Esophagus muscularis mucosa (tissue), 3 donors: ENCODE data around the gene IGF2R.

Experiments
- POLR2A ChIP-seq: fragments of 450-650 bp; IDR thresholded peaks from one replicate; pipeline ENCODE4 v1.6.1; 2017; ENCODE audit warnings: antibody characterized with exemption, moderate library complexity, mild to moderate bottlenecking, low read depth
- TF ChIP-seq, protein P1 (sequence below), 3 experiments: fragments of 200-600 bp in 2 of 3; fragments of 450-650 bp in 1 of 3; sonication (generic) in 2 of 3; IDR thresholded peaks; one replicate each; pipeline ENCODE4 v1.5.1; 2017 to 2019; ENCODE audit warnings: antibody characterized with exemption in 3 of 3, mild to moderate bottlenecking in 2 of 3, moderate library complexity in 1 of 3

DNA sequence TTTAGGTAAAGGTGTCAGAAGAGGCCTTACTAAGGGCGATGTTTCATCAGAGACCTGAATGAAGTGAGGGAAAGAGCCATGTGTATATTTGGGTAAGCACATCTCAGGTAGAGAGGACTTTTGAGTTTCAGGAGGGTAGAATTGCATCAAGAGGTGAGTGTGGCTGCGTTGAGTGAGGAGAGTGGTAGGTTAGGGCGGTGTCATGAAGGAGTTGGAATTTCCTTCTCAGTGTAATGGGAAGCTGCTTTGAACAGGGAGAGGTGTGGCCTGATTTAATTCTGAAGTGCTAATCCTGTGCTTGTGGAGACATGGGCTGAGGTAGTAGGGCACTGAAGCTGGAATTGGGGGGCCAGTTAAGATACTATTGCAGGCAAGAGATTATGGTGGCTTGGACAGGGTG lies 53.9 kb downstream of the IGF2R start:
- TF ChIP-seq, protein P1, sequence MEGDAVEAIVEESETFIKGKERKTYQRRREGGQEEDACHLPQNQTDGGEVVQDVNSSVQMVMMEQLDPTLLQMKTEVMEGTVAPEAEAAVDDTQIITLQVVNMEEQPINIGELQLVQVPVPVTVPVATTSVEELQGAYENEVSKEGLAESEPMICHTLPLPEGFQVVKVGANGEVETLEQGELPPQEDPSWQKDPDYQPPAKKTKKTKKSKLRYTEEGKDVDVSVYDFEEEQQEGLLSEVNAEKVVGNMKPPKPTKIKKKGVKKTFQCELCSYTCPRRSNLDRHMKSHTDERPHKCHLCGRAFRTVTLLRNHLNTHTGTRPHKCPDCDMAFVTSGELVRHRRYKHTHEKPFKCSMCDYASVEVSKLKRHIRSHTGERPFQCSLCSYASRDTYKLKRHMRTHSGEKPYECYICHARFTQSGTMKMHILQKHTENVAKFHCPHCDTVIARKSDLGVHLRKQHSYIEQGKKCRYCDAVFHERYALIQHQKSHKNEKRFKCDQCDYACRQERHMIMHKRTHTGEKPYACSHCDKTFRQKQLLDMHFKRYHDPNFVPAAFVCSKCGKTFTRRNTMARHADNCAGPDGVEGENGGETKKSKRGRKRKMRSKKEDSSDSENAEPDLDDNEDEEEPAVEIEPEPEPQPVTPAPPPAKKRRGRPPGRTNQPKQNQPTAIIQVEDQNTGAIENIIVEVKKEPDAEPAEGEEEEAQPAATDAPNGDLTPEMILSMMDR (IDR thresholded peaks at IDR 0.05): no peak
- TF ChIP-seq POLR2A: no peak
